Progenitor cell of endocrine pancreas (in vitro differentiated cells): ENCODE results near the gene CENPP. TPM values are rescaled to one million over a fixed set of nuclear protein-coding genes. Genes with fewer than 3 reads are reported as not detected.

Experiments
- DNase-seq: peaks from one replicate; pipeline ENCODE4 v3.0.0; 2021; ENCODE audit warnings: low spot score; ENCODE audit not compliant: unreplicated experiment
- H3K27ac Mint-ChIP-seq: 2 replicates; pipeline ENCODE4 v1.8.0; 2021; ENCODE audit warnings: mild to moderate bottlenecking, moderate library complexity, mixed read lengths
- H3K27me3 Mint-ChIP-seq: 2 replicates; pipeline ENCODE4 v1.8.0; 2021; ENCODE audit warnings: mixed read lengths
- H3K36me3 Mint-ChIP-seq: 2 replicates; pipeline ENCODE4 v1.8.0; 2022; ENCODE audit warnings: mixed read lengths; ENCODE audit not compliant: insufficient read depth
- H3K4me1 Mint-ChIP-seq: 2 replicates; pipeline ENCODE4 v1.8.0; 2021; ENCODE audit warnings: low read depth, mixed read lengths
- H3K4me3 Mint-ChIP-seq: 2 replicates; pipeline ENCODE4 v1.8.0; 2021; ENCODE audit warnings: low read depth, mild to moderate bottlenecking, moderate library complexity, mixed read lengths
- H3K9me3 Mint-ChIP-seq: 2 replicates; pipeline ENCODE4 v1.8.0; 2021; ENCODE audit warnings: low read depth, mixed read lengths
- CTCF ChIP-seq: fragments of 200-600 bp; sonication (generic); IDR thresholded peaks from one replicate; pipeline ENCODE4 v1.5.0; 2021; ENCODE audit warnings: antibody characterized with exemption, mild to moderate bottlenecking; ENCODE audit not compliant: unreplicated experiment
- total RNA-seq: library from RNA; stranded (reverse); gene quantifications from 2 replicates; pipeline ENCODE4 v1.2.1, GENCODE V29; 2021

The CENPP gene
- total RNA-seq, 1 donor from 2014 or later: 5.0 TPM

- Mint-ChIP-seq H3K9me3 (peaks cover 15% of the 10 kb centered on the region), H3K36me3 (peaks cover 3% of the 10 kb centered on the region), H3K27ac (no peak overlapping the region), H3K4me3 (no peak overlapping the region), H3K27me3 (no peaks in the 10 kb centered on the region), H3K4me1 (no peaks in the 10 kb centered on the region)
- TF ChIP-seq CTCF: no peak
- DNase-seq: no peak
Observed at GRCh38 chr9:92607773-92608172, 282.0 kb downstream of the CENPP start.

GRCh38 chr9:92608241-92608908 lies 282.6 kb downstream of the CENPP start:
- no peak for TF ChIP-seq CTCF
- no peak for DNase-seq
- no peak overlapping the region for H3K27ac Mint-ChIP-seq
- no peaks in the 10 kb centered on the region for H3K4me1 Mint-ChIP-seq
- no peak overlapping the region for H3K4me3 Mint-ChIP-seq
- no peaks in the 10 kb centered on the region for H3K27me3 Mint-ChIP-seq
- peaks cover 3% of the 10 kb centered on the region for H3K36me3 Mint-ChIP-seq
- peaks cover 14% of the 10 kb centered on the region for H3K9me3 Mint-ChIP-seq

GRCh38 chr9:92608909-92609445 lies 283.2 kb downstream of the CENPP start:
- Mint-ChIP-seq H3K27ac (no peak overlapping the region), H3K4me3 (no peak overlapping the region)

GRCh38 chr9:92610470-92611420 lies 285.0 kb downstream of the CENPP start:
- no peaks in the 10 kb centered on the region for H3K27me3 Mint-ChIP-seq
- no peak overlapping the region for H3K27ac Mint-ChIP-seq
- no peak for TF ChIP-seq CTCF

More at GRCh38 chr9:92608909-92609445, 283.2 kb downstream of the CENPP start:
- Mint-ChIP-seq H3K9me3 (peaks cover 9% of the 10 kb centered on the region), H3K36me3 (peaks cover 3% of the 10 kb centered on the region), H3K27me3 (no peaks in the 10 kb centered on the region), H3K4me1 (no peaks in the 10 kb centered on the region)
- no peak for DNase-seq
- TF ChIP-seq CTCF: no peak

GRCh38 chr9:92611621-92612285 lies 286.0 kb downstream of the CENPP start:
- Mint-ChIP-seq H3K9me3 (no peaks in the 10 kb centered on the region), H3K27ac (peak overlapping the region; percentile 30), H3K4me3 (no peak overlapping the region), H3K36me3 (peaks cover 8% of the 10 kb centered on the region), H3K27me3 (no peaks in the 10 kb centered on the region), H3K4me1 (no peaks in the 10 kb centered on the region)
- DNase-seq: no peak
- TF ChIP-seq CTCF: no peak

More at GRCh38 chr9:92610470-92611420, 285.0 kb downstream of the CENPP start:
- Mint-ChIP-seq H3K4me3 (no peak overlapping the region), H3K36me3 (peaks cover 6% of the 10 kb centered on the region), H3K4me1 (no peaks in the 10 kb centered on the region), H3K9me3 (no peaks in the 10 kb centered on the region)
- no peak for DNase-seq
